ENCODE data around the gene ENAH.

The ENAH gene

GRCh38 chr1:225449261-225449660 lies 203.7 kb downstream of the ENAH start:
- DNase-seq: peak; percentile 3

- peak; percentile 2 for DNase-seq
These were observed 204.6 kb downstream of the ENAH start for GRCh38 chr1:225448146-225448805.

GRCh38 chr1:225447650-225448089 lies 205.3 kb downstream of the ENAH start:
- peak; percentile 61 for DNase-seq

GRCh38 chr1:225446981-225447615 lies 205.8 kb downstream of the ENAH start:
- DNase-seq: no peak

- peak; percentile 39 for DNase-seq
These were observed 206.3 kb downstream of the ENAH start for GRCh38 chr1:225446595-225446960.

GRCh38 chr1:225445639-225446594 lies 207.0 kb downstream of the ENAH start:
- DNase-seq: peak; percentile 13

- no peak for DNase-seq
These were observed 210.8 kb downstream of the ENAH start for GRCh38 chr1:225442123-225442505.

- no peak for DNase-seq
These were observed 211.4 kb downstream of the ENAH start for GRCh38 chr1:225441314-225442122.

- DNase-seq: no peak
These were observed 212.3 kb downstream of the ENAH start for GRCh38 chr1:225440380-225441221.

GRCh38 chr1:225437710-225438437 lies 215.0 kb downstream of the ENAH start:
- no peak for DNase-seq
